Ovary (tissue), 9 donors: ENCODE results near the gene TMEM72. TPM values are rescaled to one million over a fixed set of nuclear protein-coding genes. Genes with fewer than 3 reads are reported as not detected.

Experiments
- DNase-seq, 5 donors: peaks; one replicate each; pipeline ENCODE4 v3.0.0-alpha.2; 2019 to 2020
- H3K27ac ChIP-seq, 2 donors: fragments of 200-600 bp; one replicate each; pipeline versions ENCODE4 v1.5.1 to v1.8.0; 2019 to 2022
- H3K27me3 ChIP-seq: fragments of 200-600 bp; one replicate; pipeline ENCODE4 v1.8.0; 2022
- H3K36me3 ChIP-seq: fragments of 200-600 bp; sonication (generic); one replicate; pipeline ENCODE4 v1.5.1; 2019
- H3K4me1 ChIP-seq: one replicate; pipeline ENCODE4 v1.8.1; 2013; ENCODE audit warnings: mild to moderate bottlenecking, moderate library complexity; ENCODE audit not compliant: insufficient read depth
- H3K4me3 ChIP-seq: fragments of 200-600 bp; sonication (generic); one replicate; pipeline ENCODE4 v1.5.1; 2017
- H3K9me3 ChIP-seq, 2 donors: fragments of 200-600 bp in 1 of 2; sonication (generic) in 1 of 2; one replicate each; pipeline versions ENCODE4 v1.5.1 to v1.8.1; 2013 to 2019; ENCODE audit warnings: mild to moderate bottlenecking in 1 of 2, moderate library complexity in 1 of 2
- EP300 ChIP-seq: sonication (generic); formaldehyde crosslinking; IDR thresholded peaks from one replicate; pipeline ENCODE4 v1.6.1; 2017; ENCODE audit warnings: antibody characterized with exemption
- POLR2A ChIP-seq: fragments of 450-650 bp; IDR thresholded peaks from one replicate; pipeline ENCODE4 v1.6.1; 2017; ENCODE audit warnings: antibody characterized with exemption, mild to moderate bottlenecking, moderate library complexity
- WGBS, 3 donors: extraction: QIAGEN DNeasy Blood & Tissue Kit in 1 of 3; methylation state at CpG; one replicate each; pipeline versions ENCODE4 v1.1.5 to v1.1.7; 2013 to 2017; 5-methylcytosine and 5-hydroxymethylcytosine counted together
- intact Hi-C, 4 donors: fragments of 100-400 bp; cut with DNase I; formaldehyde crosslinking; loops; one replicate each; pipeline versions ENCODE4 v1.11.0 to v1.15.1; 2022 to 2023
- polyA plus RNA-seq, 2 donors: library from polyadenylated mRNA; stranded (reverse); fragments of 200-250 nt in 1 of 2; fragments of 350-450 nt in 1 of 2; fragmentation: Illumina TruSeq in 1 of 2; extraction: RNeasy Lipid Tissue Mini Kit (QIAGEN cat#74804) in 1 of 2; gene quantifications; one replicate each; pipeline ENCODE4 v1.2.3, GENCODE V29; 2013 to 2014
- total RNA-seq, 7 donors: library from RNA; depleted of rRNA in 2 of 7; stranded (reverse); fragments of >200 nt in 2 of 7; fragmentation: NEBNext Ultra II Directional in 3 of 7; extraction: Animal tissue kit (Norgen Biotek cat#: 25700) in 3 of 7; gene quantifications; one replicate each; pipeline versions ENCODE4 v1.1.0 to v1.2.4, GENCODE V29; 2016 to 2023
- TF ChIP-seq, protein P1 (sequence below), 3 donors: fragments of 450-650 bp in 2 of 3; fragments of 200-600 bp in 1 of 3; IDR thresholded peaks; one replicate each; pipeline versions ENCODE4 v1.5.1 to v1.8.0; 2016 to 2022; ENCODE audit warnings: antibody characterized with exemption in 3 of 3, mild to moderate bottlenecking in 1 of 3
- donor health status: DM: no; HTN: no; CAD: no; lungs with moderate emphysema.
- donor health status: DM: no; HTN: no; CAD: no.
- donor health status: Bipolar disorder and iron deficiency.
- donor health status: DM: yes; HTN: yes; CAD: no.
- donor health status: DM: no; HTN: no; CAD: no.
- donor health status: DM: yes; HTN: yes; CAD: no.

TMEM72 gene
- total and polyA plus RNA-seq, 9 donors: 0.05 TPM; not detected in 8

DNA sequence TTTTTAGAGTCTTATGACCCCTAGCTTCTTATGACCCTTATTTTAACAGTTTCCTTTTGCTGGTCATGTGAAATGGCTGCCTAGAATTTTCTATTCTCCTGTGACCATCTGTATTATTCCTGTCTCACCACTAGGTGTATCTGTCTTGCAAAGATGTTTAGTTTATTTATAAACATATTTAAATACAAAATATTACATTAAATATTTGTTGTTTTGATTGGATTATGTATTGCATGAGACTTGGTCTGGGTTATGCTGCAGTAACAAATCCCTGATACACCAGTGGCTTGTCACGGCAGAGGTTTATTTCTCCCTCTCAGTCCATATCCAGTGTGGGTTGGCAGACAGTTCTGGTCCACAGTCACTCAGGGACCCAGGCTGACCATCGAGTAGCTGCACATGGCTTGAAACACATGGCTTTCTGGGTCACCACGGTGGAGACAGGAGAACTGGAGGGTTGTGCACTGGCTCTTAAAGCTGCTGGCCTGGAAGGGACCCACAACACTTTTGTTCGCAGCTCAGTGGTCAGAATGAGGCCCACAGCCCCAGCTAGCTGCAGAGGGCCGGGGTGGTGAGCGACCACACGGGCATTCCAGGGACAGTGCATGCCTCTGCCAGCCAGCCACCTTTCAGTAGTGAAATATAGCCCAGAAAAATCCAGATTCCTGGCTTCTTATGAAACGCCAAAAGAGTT, 55.8 kb downstream of the TMEM72 start:
- peak in 2 of 5 donors; percentile 9 to 22 for DNase-seq
- peaks cover 1% of the 10 kb centered on the region for H3K4me1 ChIP-seq
- H3K27me3 ChIP-seq: no peaks in the 10 kb centered on the region
- 85 to 87% (median 86%) methylated on average over 8 of the region's 8 CpGs for WGBS, 3 donors
- H3K27ac ChIP-seq: no peak overlapping the region
- TF ChIP-seq EP300 (no peak), POLR2A (no peak)
- TF ChIP-seq, protein P1, sequence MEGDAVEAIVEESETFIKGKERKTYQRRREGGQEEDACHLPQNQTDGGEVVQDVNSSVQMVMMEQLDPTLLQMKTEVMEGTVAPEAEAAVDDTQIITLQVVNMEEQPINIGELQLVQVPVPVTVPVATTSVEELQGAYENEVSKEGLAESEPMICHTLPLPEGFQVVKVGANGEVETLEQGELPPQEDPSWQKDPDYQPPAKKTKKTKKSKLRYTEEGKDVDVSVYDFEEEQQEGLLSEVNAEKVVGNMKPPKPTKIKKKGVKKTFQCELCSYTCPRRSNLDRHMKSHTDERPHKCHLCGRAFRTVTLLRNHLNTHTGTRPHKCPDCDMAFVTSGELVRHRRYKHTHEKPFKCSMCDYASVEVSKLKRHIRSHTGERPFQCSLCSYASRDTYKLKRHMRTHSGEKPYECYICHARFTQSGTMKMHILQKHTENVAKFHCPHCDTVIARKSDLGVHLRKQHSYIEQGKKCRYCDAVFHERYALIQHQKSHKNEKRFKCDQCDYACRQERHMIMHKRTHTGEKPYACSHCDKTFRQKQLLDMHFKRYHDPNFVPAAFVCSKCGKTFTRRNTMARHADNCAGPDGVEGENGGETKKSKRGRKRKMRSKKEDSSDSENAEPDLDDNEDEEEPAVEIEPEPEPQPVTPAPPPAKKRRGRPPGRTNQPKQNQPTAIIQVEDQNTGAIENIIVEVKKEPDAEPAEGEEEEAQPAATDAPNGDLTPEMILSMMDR (IDR thresholded peaks at IDR 0.05): no peak
- no peaks in the 10 kb centered on the region for H3K36me3 ChIP-seq
- H3K9me3 ChIP-seq: no peaks in the 10 kb centered on the region
- intact Hi-C loops: no loop called here
- no peak overlapping the region for H3K4me3 ChIP-seq

DNA sequence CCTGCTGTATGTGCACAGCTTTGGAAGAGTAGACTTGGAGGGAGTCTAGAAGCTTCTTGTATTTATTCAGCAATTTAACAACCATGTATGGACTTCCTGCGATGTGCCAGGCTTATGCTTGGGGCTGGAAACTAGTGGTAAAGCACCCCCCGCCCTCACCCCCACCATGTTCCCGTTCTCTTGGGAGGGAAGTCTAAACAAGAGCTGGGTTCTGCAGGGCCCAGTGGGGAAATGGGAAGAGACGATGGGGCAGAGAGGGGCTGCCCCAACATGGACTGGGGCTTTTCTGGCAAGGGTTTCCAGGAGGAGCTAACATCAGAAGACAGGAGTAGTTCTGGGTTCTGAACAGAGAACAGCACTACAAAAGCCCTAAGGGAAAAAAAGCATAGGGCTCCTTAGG, 56.5 kb downstream of the TMEM72 start:
- intact Hi-C loops: no loop called here
- Histone ChIP-seq H3K27ac (no peak overlapping the region), H3K27me3 (no peaks in the 10 kb centered on the region), H3K4me1 (peaks cover 1% of the 10 kb centered on the region), H3K9me3 (no peaks in the 10 kb centered on the region), H3K36me3 (no peaks in the 10 kb centered on the region), H3K4me3 (no peak overlapping the region)
- peak in 1 of 5 donors; percentile 31 for DNase-seq
- TF ChIP-seq, protein P1 (IDR thresholded peaks at IDR 0.05): no peak
- no peak for TF ChIP-seq POLR2A
- no peak for TF ChIP-seq EP300
- 78 to 82% (median 81%) methylated on average over 4 of the region's 4 CpGs for WGBS, 3 donors

DNA sequence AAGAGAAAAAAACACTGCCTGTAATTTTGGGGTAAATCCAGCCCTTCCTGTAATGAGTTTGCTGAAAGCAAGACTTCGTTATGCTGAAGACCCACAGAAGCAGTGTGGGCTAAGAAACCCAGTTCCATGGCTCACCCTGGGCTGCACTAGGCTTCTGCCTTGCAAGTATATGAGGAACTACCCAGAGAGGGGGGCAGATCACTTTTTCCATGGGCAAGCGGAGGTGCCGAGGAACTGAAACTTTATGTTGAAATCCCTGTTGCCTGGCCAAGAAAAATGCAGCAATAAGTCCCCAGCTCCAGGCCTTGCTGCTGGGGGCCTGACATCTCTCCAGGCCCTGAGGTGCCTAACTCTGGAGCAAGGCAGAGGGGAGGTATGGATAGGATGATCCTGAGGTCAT, 57.0 kb downstream of the TMEM72 start:
- Histone ChIP-seq H3K27me3 (no peaks in the 10 kb centered on the region), H3K4me3 (no peak overlapping the region), H3K9me3 (no peaks in the 10 kb centered on the region), H3K36me3 (no peaks in the 10 kb centered on the region), H3K27ac (no peak overlapping the region), H3K4me1 (peaks cover 1% of the 10 kb centered on the region)
- 41 to 68% (median 61%) methylated on average over 3 of the region's 3 CpGs for WGBS, 3 donors
- TF ChIP-seq POLR2A (no peak), EP300 (no peak)
- TF ChIP-seq, protein P1 (IDR thresholded peaks at IDR 0.05): no peak
- peak in 1 of 5 donors; percentile 45 for DNase-seq
- intact Hi-C loops: no loop called here

DNA sequence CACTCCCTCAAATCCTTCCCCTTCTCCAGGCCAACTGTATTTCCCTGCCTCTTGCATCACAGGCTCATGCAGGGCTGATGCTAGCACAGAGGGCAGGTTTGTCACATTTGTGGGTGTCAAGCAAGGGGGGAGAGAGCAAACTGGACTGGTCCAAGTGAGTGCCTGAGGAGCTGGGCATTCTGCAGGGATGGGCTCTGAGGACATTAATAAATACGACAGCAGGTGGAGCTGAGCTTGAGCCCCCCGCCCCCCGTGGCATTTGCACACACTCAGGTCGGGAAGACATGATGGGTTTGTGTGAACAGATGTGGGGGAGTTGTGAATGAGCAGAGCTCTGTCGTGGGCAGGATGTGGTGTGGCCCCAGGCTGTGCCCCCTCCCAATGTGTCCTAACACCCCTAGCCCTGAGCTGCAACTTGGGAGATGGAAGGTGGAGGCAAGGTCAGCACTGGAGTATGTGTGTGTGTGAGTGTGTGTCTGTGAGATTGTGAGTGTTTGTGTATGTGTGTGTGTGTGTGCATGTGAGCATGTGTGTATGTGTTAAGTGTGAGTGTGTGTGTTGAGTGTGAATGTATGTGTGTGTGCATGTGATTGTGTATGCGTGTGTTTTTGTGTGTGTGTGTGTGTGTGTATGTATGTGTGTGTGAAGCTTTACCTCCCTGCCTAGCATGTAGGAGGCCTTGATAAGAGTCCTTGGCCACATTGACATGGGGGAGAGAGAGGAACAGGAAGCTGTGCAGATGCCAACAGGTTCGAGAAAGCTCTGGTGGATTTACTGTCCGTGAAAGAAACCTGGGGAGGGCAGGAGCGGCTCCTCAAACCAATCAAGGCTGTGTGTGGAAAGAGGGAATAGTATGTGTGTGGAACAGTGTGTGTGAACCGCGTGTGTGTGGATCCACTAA, 57.6 kb downstream of the TMEM72 start:
- intact Hi-C loops: no loop called here
- TF ChIP-seq, protein P1 (IDR thresholded peaks at IDR 0.05): no peak
- TF ChIP-seq EP300: no peak
- TF ChIP-seq POLR2A: no peak
- Histone ChIP-seq H3K27ac (no peak overlapping the region), H3K4me1 (peaks cover 1% of the 10 kb centered on the region), H3K4me3 (no peak overlapping the region), H3K9me3 (no peaks in the 10 kb centered on the region), H3K27me3 (no peaks in the 10 kb centered on the region), H3K36me3 (no peaks in the 10 kb centered on the region)
- 71 to 78% (median 73%) methylated on average over 11 of the region's 11 CpGs for WGBS, 3 donors
- DNase-seq: peak in 1 of 5 donors; percentile 16
